WTC11 (cell line): ENCODE results near the gene CORO6. TPM values are rescaled to one million over a fixed set of nuclear protein-coding genes. Genes with fewer than 3 reads are reported as not detected.

Experiments
- ATAC-seq: fragments of 200-7000 bp; cut with Tn5 transposase; 2 replicates; pipeline ENCODE4 v1.10.0; 2021; ENCODE audit warnings: mild to moderate bottlenecking, moderate library complexity
- CTCF ChIA-PET: fragments of 300-600 bp; sonication (Branson Sonifier 250); formaldehyde crosslinking; loops from one replicate; lab custom pipeline; 2021; ENCODE audit warnings: antibody characterized with exemption; lab: Charles Lee
- POLR2A ChIA-PET: fragments of 350-600 bp; sonication (Branson Sonifier 250); formaldehyde crosslinking; loops from one replicate; lab custom pipeline; 2021; ENCODE audit warnings: antibody characterized with exemption; lab: Charles Lee
- DNase-seq: peaks from one replicate; pipeline ENCODE4 v3.0.0; 2021; ENCODE audit warnings: low spot score
- H3K27ac Mint-ChIP-seq: 2 replicates; pipeline ENCODE4 v1.8.0; 2021; ENCODE audit warnings: mixed read lengths
- H3K27me3 Mint-ChIP-seq: 2 replicates; pipeline ENCODE4 v1.8.0; 2021; ENCODE audit warnings: low read depth, mild to moderate bottlenecking, moderate library complexity, mixed read lengths
- H3K36me3 Mint-ChIP-seq: 2 replicates; pipeline ENCODE4 v1.8.0; 2021; ENCODE audit warnings: mixed read lengths
- H3K4me1 Mint-ChIP-seq: 2 replicates; pipeline ENCODE4 v1.8.0; 2022; ENCODE audit warnings: mixed read lengths
- H3K4me3 Mint-ChIP-seq: 2 replicates; pipeline ENCODE4 v1.8.0; 2021; ENCODE audit warnings: mild to moderate bottlenecking, moderate library complexity, mixed read lengths
- H3K9me3 Mint-ChIP-seq: 2 replicates; pipeline ENCODE4 v1.8.0; 2021; ENCODE audit warnings: mixed read lengths
- EMX1 ChIP-seq: fragments of 250-450 bp; sonication (Bioruptor Pico); IDR thresholded peaks from 2 replicates; pipeline ENCODE4 v1.8.0; 2021; ENCODE audit warnings: mild to moderate bottlenecking
- FOXJ3 ChIP-seq: sonication (generic); formaldehyde crosslinking; IDR thresholded peaks from 2 replicates; pipeline ENCODE4 v1.9.0; 2021; ENCODE audit warnings: missing genetic modification reagents, mild to moderate bottlenecking, borderline replicate concordance
- FOXP1 ChIP-seq: sonication (generic); formaldehyde crosslinking; IDR thresholded peaks from 2 replicates; pipeline ENCODE4 v1.8.0; 2022; ENCODE audit warnings: missing genetic modification reagents, mild to moderate bottlenecking, moderate library complexity, borderline replicate concordance
- GABPB1 ChIP-seq: sonication (generic); formaldehyde crosslinking; IDR thresholded peaks from 2 replicates; pipeline ENCODE4 v1.8.1; 2023; ENCODE audit warnings: mild to moderate bottlenecking, missing genetic modification reagents
- MXD4 ChIP-seq: fragments of 250-450 bp; sonication (Bioruptor Pico); IDR thresholded peaks from 2 replicates; pipeline ENCODE4 v1.8.0; 2021; ENCODE audit warnings: mild to moderate bottlenecking, moderate library complexity, borderline replicate concordance
- MYBL2 ChIP-seq: sonication (generic); formaldehyde crosslinking; IDR thresholded peaks from 2 replicates; pipeline ENCODE4 v1.8.1; 2023; ENCODE audit warnings: mild to moderate bottlenecking, moderate library complexity, missing genetic modification reagents
- NFATC4 ChIP-seq: fragments of 250-450 bp; sonication (Bioruptor Pico); IDR thresholded peaks from 2 replicates; pipeline ENCODE4 v1.9.0; 2021; ENCODE audit warnings: mild to moderate bottlenecking
- NFYB ChIP-seq: sonication (generic); formaldehyde crosslinking; conservative IDR thresholded peaks from 2 replicates; pipeline ENCODE4 v1.8.0; 2022; ENCODE audit warnings: low read depth, missing genetic modification reagents
- SMAD3 ChIP-seq: sonication (generic); formaldehyde crosslinking; IDR thresholded peaks from 2 replicates; pipeline ENCODE4 v1.8.0; 2022; ENCODE audit warnings: missing genetic modification reagents, mild to moderate bottlenecking, borderline replicate concordance
- SOX15 ChIP-seq: fragments of 250-450 bp; sonication (Bioruptor Pico); IDR thresholded peaks from 2 replicates; pipeline ENCODE4 v1.9.0; 2021; ENCODE audit warnings: mild to moderate bottlenecking
- SP1 ChIP-seq: sonication (generic); formaldehyde crosslinking; conservative IDR thresholded peaks from 2 replicates; pipeline ENCODE4 v1.8.1; 2022; ENCODE audit warnings: missing genetic modification reagents
- TEAD4 ChIP-seq: sonication (generic); formaldehyde crosslinking; IDR thresholded peaks from 2 replicates; pipeline ENCODE4 v1.8.0; 2022; ENCODE audit warnings: mild to moderate bottlenecking, missing genetic modification reagents
- ZNF121 ChIP-seq: sonication (generic); formaldehyde crosslinking; IDR thresholded peaks from 2 replicates; pipeline ENCODE4 v1.8.0; 2023; ENCODE audit warnings: missing genetic modification reagents
- ZNF232 ChIP-seq: sonication (generic); formaldehyde crosslinking; IDR thresholded peaks from 2 replicates; pipeline ENCODE4 v1.8.0; 2022; ENCODE audit warnings: mild to moderate bottlenecking, missing genetic modification reagents
- ZNF396 ChIP-seq: fragments of 250-450 bp; sonication (Bioruptor Pico); IDR thresholded peaks from 2 replicates; pipeline ENCODE4 v1.8.0; 2021; ENCODE audit warnings: mild to moderate bottlenecking, moderate library complexity, borderline replicate concordance
- ZNF416 ChIP-seq: fragments of 250-450 bp; sonication (Bioruptor Pico); IDR thresholded peaks from 2 replicates; pipeline ENCODE4 v1.9.0; 2021; ENCODE audit warnings: mild to moderate bottlenecking, inconsistent platforms
- ZNF423 ChIP-seq: fragments of 250-450 bp; sonication (Bioruptor Pico); IDR thresholded peaks from 2 replicates; pipeline ENCODE4 v2.1.2; 2022; ENCODE audit warnings: mild to moderate bottlenecking, moderate library complexity
- total RNA-seq: library from RNA; stranded (reverse); gene quantifications from 3 replicates; pipeline ENCODE4 v1.2.3, GENCODE V29; 2021
- TF ChIP-seq, protein P1 (sequence below): fragments of 250-450 bp; sonication (Bioruptor Pico); IDR thresholded peaks from 2 replicates; pipeline ENCODE4 v1.9.0; 2021; ENCODE audit warnings: moderate library complexity, mild to moderate bottlenecking, inconsistent platforms, borderline replicate concordance
- TF ChIP-seq, protein P2 (sequence below): sonication (generic); formaldehyde crosslinking; conservative IDR thresholded peaks from 2 replicates; pipeline ENCODE4 v1.8.1; 2022; ENCODE audit warnings: mild to moderate bottlenecking, missing genetic modification reagents
- TF ChIP-seq, protein P3 (sequence below): sonication (generic); formaldehyde crosslinking; IDR thresholded peaks from 2 replicates; pipeline ENCODE4 v1.8.0; 2022; ENCODE audit warnings: mild to moderate bottlenecking, missing genetic modification reagents
- TF ChIP-seq, protein P4 (sequence below): sonication (generic); formaldehyde crosslinking; IDR thresholded peaks from 2 replicates; pipeline ENCODE4 v1.8.1; 2022; ENCODE audit warnings: mild to moderate bottlenecking, missing genetic modification reagents, moderate library complexity, borderline replicate concordance
- TF ChIP-seq, protein P5 (sequence below): sonication (generic); formaldehyde crosslinking; IDR thresholded peaks from 2 replicates; pipeline ENCODE4 v1.8.0; 2022; ENCODE audit warnings: mild to moderate bottlenecking, missing genetic modification reagents
- TF ChIP-seq, protein P6 (sequence below): sonication (generic); formaldehyde crosslinking; IDR thresholded peaks from 2 replicates; pipeline ENCODE4 v1.8.0; 2023; ENCODE audit warnings: mild to moderate bottlenecking, missing genetic modification reagents
- TF ChIP-seq, protein P7 (sequence below): sonication (generic); formaldehyde crosslinking; IDR thresholded peaks from 2 replicates; pipeline ENCODE4 v1.8.0; 2023; ENCODE audit warnings: missing genetic modification reagents, mild to moderate bottlenecking, borderline replicate concordance

Gene CORO6
- total RNA-seq, 1 experiment from 2014 or later, result 8.9 TPM

DNA sequence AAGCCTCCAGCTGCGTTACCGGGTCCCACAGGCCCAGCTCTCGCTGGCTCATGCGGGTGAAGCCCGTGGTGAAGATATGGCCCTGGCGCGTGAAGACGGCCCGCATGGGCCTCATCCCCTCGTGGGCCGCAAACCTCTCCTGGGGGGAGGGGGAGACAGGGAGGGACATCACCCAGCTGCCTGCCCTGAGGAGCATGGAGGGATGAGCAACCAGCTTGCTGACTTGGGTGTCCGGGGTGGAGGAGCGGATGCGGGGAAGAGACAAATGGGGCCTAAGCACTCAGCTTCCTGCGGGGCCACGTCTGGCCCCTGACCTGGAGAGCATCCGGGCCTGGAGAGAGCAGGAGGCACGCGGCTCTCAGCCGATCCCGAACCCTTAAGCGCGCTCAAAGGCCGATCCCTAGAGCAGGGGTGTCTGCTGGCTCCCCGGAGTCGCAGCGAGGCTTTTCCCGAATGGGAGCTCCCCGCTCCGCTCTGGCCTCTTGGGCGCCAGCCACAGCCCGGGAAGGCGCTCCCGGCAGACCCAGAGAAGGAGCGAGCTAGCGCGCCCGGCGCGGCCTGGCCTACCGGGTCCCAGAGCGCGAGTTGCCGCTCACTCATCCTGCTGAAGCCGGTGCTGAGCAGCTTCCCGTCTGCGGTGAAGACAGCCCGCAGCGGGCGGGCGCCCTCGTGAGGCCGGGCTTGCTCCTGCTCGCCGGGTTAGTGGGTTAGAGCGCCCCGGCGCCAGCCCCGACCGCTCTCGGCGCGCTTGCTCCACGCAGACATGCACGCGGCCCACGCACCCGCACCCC lies 5.0 kb downstream of the CORO6 start (continued):
- TF ChIP-seq, protein P1, sequence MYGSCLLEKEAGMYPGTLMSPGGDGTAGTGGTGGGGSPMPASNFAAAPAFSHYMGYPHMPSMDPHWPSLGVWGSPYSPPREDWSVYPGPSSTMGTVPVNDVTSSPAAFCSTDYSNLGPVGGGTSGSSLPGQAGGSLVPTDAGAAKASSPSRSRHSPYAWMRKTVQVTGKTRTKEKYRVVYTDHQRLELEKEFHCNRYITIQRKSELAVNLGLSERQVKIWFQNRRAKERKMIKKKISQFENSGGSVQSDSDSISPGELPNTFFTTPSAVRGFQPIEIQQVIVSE (CRISPR knock-in tag), result no peak
- TF ChIP-seq, protein P2, sequence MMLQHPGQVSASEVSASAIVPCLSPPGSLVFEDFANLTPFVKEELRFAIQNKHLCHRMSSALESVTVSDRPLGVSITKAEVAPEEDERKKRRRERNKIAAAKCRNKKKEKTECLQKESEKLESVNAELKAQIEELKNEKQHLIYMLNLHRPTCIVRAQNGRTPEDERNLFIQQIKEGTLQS (CRISPR knock-in tag), result no peak
- TF ChIP-seq, protein P3, sequence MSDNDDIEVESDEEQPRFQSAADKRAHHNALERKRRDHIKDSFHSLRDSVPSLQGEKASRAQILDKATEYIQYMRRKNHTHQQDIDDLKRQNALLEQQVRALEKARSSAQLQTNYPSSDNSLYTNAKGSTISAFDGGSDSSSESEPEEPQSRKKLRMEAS, result peak; percentile 75
- TF ChIP-seq ZNF396 (CRISPR knock-in tag) (no peak), GABPB1 (0 out of 2 replicates have a peak, but pooled peaks have one; percentile 23), FOXJ3 (CRISPR knock-in tag) (no peak), TEAD4 (no peak), EMX1 (CRISPR knock-in tag) (no peak), SOX15 (no peak), ZNF232 (CRISPR knock-in tag) (no peak), NFYB (CRISPR knock-in tag) (no peak), ZNF416 (CRISPR knock-in tag) (0 out of 2 replicates have a peak, but pooled peaks have one; percentile 65), SP1 (peak; percentile 55), NFATC4 (CRISPR knock-in tag) (no peak), ZNF121 (CRISPR knock-in tag) (no peak), FOXP1 (0 out of 2 replicates have a peak, but pooled peaks have one; percentile 75)
- TF ChIP-seq, protein P4, sequence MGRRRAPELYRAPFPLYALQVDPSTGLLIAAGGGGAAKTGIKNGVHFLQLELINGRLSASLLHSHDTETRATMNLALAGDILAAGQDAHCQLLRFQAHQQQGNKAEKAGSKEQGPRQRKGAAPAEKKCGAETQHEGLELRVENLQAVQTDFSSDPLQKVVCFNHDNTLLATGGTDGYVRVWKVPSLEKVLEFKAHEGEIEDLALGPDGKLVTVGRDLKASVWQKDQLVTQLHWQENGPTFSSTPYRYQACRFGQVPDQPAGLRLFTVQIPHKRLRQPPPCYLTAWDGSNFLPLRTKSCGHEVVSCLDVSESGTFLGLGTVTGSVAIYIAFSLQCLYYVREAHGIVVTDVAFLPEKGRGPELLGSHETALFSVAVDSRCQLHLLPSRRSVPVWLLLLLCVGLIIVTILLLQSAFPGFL (CRISPR knock-in tag), result no peak
- TF ChIP-seq, protein P5, sequence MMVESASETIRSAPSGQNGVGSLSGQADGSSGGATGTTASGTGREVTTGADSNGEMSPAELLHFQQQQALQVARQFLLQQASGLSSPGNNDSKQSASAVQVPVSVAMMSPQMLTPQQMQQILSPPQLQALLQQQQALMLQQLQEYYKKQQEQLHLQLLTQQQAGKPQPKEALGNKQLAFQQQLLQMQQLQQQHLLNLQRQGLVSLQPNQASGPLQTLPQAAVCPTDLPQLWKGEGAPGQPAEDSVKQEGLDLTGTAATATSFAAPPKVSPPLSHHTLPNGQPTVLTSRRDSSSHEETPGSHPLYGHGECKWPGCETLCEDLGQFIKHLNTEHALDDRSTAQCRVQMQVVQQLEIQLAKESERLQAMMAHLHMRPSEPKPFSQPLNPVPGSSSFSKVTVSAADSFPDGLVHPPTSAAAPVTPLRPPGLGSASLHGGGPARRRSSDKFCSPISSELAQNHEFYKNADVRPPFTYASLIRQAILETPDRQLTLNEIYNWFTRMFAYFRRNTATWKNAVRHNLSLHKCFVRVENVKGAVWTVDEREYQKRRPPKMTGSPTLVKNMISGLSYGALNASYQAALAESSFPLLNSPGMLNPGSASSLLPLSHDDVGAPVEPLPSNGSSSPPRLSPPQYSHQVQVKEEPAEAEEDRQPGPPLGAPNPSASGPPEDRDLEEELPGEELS (CRISPR knock-in tag), result no peak
- TF ChIP-seq, protein P6, sequence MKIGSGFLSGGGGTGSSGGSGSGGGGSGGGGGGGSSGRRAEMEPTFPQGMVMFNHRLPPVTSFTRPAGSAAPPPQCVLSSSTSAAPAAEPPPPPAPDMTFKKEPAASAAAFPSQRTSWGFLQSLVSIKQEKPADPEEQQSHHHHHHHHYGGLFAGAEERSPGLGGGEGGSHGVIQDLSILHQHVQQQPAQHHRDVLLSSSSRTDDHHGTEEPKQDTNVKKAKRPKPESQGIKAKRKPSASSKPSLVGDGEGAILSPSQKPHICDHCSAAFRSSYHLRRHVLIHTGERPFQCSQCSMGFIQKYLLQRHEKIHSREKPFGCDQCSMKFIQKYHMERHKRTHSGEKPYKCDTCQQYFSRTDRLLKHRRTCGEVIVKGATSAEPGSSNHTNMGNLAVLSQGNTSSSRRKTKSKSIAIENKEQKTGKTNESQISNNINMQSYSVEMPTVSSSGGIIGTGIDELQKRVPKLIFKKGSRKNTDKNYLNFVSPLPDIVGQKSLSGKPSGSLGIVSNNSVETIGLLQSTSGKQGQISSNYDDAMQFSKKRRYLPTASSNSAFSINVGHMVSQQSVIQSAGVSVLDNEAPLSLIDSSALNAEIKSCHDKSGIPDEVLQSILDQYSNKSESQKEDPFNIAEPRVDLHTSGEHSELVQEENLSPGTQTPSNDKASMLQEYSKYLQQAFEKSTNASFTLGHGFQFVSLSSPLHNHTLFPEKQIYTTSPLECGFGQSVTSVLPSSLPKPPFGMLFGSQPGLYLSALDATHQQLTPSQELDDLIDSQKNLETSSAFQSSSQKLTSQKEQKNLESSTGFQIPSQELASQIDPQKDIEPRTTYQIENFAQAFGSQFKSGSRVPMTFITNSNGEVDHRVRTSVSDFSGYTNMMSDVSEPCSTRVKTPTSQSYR (CRISPR knock-in tag), result peak; percentile 2; the same call in 1 of the 2 replicates

DNA sequence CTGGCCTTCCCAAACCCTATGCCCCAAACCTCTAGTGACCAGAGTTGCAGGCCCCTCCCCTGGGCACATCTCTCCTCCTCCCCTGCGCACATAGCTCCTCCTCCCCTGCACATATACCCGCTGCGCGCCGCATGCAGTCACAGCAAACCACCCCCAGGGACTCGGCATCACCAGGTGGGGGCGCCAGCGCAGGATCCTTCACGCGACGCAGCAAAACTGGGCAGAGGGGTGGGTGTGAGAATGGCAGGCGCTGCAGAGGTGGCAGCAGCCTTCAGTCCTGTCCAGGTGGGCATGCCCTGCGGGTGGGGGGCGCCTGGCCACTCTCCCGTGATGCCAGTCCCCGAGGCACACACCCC lies 5.6 kb downstream of the CORO6 start:
- Mint-ChIP-seq H3K36me3 (no peaks in the 10 kb centered on the region), H3K4me1 (peaks cover 53% of the 10 kb centered on the region), H3K27ac (no peak overlapping the region), H3K27me3 (peaks cover 80% of the 10 kb centered on the region), H3K4me3 (peak overlapping the region; percentile 80), H3K9me3 (no peaks in the 10 kb centered on the region)
- DNase-seq (peak; percentile 86), ATAC-seq (peak; percentile 27)
- ChIA-PET POLR2A (interaction anchor here (1.4 to 2.1 kb wide), 3 partner anchors 23 to 63 kb away, joined by 3 to 12 read pairs (median 4); partner anchors contain the start of gene ANKRD13B), CTCF (interaction anchor here (0.6 to 9.2 kb wide), 69 partner anchors 9 to 665 kb away, joined by 3 to 272 read pairs (median 5); partner anchors contain the start of genes ABHD15, ANKRD13B, MYO18A and NUFIP2)
- TF ChIP-seq, protein P7, sequence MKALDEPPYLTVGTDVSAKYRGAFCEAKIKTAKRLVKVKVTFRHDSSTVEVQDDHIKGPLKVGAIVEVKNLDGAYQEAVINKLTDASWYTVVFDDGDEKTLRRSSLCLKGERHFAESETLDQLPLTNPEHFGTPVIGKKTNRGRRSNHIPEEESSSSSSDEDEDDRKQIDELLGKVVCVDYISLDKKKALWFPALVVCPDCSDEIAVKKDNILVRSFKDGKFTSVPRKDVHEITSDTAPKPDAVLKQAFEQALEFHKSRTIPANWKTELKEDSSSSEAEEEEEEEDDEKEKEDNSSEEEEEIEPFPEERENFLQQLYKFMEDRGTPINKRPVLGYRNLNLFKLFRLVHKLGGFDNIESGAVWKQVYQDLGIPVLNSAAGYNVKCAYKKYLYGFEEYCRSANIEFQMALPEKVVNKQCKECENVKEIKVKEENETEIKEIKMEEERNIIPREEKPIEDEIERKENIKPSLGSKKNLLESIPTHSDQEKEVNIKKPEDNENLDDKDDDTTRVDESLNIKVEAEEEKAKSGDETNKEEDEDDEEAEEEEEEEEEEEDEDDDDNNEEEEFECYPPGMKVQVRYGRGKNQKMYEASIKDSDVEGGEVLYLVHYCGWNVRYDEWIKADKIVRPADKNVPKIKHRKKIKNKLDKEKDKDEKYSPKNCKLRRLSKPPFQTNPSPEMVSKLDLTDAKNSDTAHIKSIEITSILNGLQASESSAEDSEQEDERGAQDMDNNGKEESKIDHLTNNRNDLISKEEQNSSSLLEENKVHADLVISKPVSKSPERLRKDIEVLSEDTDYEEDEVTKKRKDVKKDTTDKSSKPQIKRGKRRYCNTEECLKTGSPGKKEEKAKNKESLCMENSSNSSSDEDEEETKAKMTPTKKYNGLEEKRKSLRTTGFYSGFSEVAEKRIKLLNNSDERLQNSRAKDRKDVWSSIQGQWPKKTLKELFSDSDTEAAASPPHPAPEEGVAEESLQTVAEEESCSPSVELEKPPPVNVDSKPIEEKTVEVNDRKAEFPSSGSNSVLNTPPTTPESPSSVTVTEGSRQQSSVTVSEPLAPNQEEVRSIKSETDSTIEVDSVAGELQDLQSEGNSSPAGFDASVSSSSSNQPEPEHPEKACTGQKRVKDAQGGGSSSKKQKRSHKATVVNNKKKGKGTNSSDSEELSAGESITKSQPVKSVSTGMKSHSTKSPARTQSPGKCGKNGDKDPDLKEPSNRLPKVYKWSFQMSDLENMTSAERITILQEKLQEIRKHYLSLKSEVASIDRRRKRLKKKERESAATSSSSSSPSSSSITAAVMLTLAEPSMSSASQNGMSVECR (CRISPR knock-in tag), result no peak
- TF ChIP-seq ZNF423 (CRISPR knock-in tag) (peak; percentile 77), SMAD3 (CRISPR knock-in tag) (no peak), MXD4 (CRISPR knock-in tag) (no peak), MYBL2 (CRISPR knock-in tag) (no peak)
